GM21381 (cell line): ENCODE measurements around the gene MACROD1.
"Not testable (repeated sequence)": the region's sequence is repeated elsewhere in the genome, so short reads cannot be mapped to it uniquely, and the experiment has no call there.

Source experiments
- ATAC-seq: cut with Tn5 transposase; IDR thresholded peaks from one replicate; pipeline ENCODE4 v1.9.1; 2021; ENCODE audit warnings: mild to moderate bottlenecking, moderate library complexity; ENCODE audit not compliant: unreplicated experiment

Gene MACROD1

DNA sequence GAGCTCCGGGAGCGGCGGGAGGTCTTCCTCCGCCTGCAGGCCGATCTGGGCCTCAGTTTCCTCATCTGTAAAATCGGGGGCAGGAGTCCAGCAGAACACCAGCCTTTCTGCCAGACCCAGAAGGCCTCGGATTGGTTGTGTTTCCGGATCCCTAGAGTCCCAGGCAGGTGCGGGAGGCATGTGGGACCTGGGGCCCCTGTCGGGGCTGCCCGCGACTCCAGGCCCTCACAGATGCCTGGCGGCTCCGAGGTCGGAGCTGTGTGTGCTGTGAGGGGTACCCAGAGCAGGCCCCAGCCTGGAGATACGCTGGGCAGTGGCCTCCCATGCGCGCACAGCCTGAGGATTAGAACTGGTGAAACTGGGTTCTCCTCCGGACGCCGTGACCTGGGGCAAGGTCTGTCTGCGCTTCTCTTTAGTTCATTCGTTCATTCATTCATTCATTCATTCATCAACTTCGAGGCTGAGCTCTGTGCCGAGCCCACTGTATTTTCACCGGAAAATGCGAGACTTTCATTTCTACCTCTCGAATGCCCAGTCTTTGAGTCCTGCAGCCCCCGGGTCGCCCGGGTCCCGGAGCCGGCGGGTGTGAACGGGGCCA, 105.6 kb downstream of the MACROD1 start:
- no peak for ATAC-seq

- ATAC-seq: no peak
These were observed 106.4 kb downstream of the MACROD1 start for GRCh38 chr11:64059339-64060140.

- no peak for ATAC-seq
These were observed 107.4 kb downstream of the MACROD1 start for GRCh38 chr11:64058494-64058893.

DNA sequence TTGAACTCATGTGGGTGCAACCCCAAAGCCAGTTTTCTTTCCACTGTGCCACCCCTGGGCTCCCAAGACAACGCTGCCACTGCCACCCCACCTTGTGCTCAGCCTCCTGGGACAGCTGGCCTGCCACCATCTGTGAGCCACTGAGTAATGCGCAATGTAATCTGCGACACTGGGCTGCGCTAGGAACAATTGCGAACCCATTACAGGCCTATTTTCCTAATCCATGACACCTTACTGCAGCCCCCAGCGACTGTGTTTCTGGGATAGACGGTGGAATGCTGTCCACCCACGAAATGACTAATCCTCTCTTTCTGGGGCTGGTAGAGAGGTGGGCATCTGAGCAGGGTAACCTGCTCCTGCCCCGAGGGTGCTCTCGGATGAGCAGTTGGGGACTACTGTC, 108.0 kb downstream of the MACROD1 start:
- no peak for ATAC-seq

GRCh38 chr11:64056861-64057260, 109.1 kb downstream of the MACROD1 start:
- no peak for ATAC-seq

- ATAC-seq: no peak
These were observed 109.6 kb downstream of the MACROD1 start for GRCh38 chr11:64056213-64056785.

GRCh38 chr11:64055077-64055476, 110.8 kb downstream of the MACROD1 start:
- no peak for ATAC-seq

DNA sequence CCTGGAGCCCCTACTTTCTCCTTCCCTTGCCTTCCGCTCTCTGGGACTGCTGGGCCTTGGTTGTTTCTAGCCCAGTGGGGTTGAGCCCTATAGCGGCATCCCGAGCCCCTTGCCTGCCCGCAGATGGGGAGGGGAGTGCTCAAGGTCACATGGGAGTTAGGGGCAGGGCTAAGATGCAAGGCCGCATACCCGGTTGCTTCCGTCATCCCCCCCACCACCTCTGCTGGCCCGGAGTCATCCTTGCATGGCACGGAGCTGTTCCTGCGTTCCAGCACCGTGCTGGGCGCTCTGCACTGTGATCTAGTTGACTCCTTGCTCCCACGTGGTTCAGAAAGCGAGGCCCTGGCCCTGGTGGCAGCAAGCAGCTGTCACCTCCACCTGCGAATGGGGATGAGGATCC, 112.2 kb downstream of the MACROD1 start:
- ATAC-seq: no peak

- no peak for ATAC-seq
These were observed 112.8 kb downstream of the MACROD1 start for GRCh38 chr11:64052938-64053622.

DNA sequence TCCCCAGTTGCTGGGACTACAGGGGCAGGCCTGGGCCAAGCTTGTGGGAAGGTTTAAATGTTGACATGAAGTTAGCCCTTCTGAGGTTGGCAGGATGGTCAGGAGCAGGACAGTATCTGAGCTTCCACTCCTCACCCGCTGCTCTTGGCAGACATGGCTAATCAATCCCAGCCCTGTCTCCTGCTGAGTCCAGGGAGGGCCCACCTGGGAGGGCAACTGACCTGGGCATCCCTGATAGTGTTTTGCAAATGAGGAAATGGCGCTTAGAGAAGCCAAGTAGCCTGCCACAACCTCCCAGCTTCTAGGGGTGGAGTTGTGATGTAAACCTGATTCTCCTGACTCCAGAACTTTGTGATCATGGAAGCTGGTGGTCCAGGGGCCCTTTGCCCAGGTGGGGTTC, 113.5 kb downstream of the MACROD1 start:
- no peak for ATAC-seq

DNA sequence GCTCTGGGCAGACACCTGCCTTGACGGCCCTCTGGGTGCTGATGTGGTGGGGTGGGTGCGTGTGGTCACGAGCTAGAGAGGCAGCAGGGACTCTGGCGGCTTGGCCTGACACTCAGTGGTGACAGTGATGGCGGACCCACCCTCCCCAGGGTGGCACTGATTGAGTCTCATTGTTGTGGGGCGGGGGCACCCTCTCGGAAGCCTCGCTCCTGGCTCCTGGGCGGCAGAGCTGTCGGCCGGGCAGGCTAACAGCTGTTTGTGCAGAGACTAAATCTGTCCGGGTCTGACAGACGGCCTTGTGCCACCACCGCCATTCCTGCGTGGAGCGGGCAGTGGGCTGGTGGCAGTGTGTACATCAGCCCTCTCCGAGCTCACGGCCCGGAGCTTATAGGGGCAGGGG, 114.6 kb downstream of the MACROD1 start:
- ATAC-seq: no peak

DNA sequence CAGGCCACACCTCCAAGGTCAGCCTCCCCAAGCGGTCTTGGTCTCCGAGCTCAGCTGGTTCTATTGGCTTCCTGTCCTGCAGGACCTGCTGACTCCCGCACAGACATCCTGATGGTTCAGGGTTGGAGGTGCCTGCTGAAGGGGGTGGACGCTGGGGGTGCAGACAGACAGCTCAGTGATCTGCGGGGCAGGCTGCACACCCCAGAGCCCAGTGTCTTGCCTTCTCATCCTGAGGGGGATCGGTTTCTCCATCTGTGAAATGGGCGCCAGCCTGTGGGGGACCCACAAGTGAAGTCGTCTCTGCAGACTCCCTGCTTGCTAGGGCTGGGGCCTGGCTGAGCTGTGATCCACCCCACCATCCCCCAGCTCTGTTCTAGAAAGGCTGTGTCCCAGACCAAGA, 116.4 kb downstream of the MACROD1 start:
- no peak for ATAC-seq

DNA sequence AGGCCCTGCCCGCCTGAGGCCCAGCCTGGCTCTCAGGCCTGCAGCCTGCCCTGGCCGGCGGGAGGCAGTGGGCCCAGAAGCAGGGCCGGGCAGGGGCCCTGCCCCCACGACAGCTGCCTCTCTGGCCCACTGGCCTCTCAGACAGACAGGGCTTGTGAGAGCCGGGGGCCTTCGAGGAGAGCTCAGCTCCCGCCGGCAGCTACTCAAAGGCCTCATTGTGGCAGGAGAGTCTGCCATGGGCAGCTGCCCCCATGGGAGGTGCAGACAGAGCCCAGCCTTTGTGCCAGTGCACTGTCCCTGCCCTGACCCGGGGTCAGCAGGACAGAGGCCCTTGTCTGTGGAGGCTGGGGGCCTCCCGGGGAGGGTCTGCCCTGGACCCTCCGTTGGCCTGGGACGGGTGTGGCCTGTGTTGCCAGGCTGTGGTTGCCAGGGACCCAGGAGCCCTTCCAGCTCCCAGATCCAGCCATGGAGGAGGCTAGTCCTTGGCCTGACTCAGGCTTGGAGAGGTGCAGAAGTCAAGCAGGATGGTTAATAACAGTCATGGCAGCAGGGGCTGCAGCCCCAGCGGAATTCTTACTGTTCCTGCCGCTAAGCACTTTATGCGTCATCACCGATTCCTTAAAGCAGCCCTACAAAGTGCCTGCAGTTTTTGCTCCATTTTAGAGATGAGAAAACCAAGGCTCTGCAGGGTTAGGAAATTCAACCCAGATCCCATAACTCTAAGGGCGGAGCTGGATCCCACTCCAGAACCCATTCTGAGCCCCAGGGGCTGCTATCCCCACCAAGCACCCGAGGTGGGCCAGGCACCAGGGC, 117.7 kb downstream of the MACROD1 start:
- no peak for ATAC-seq

DNA sequence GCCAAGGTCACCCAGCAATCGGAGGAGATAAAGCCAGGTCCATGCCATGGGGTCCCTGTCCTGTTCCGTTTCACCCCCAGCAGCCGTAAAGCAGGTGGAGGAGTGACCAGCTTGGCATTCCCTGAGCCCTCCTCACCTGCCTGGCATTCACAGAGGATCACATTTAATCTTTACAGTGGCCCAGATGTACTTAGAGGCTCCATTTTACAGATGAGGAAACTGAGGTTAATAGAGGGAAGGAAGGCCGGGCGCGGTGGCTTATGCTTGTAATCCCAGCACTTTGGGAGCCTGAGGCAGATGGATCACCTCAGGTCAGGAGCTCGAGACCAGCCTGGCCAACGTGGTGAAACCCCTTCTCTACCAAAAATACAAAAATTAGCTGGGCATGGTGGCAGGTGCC, 118.5 kb downstream of the MACROD1 start:
- not testable (repeated sequence) for ATAC-seq

GRCh38 chr11:64045700-64046099, 120.2 kb downstream of the MACROD1 start:
- ATAC-seq: no peak

- ATAC-seq: no peak
These were observed 121.1 kb downstream of the MACROD1 start for GRCh38 chr11:64044730-64045393.

DNA sequence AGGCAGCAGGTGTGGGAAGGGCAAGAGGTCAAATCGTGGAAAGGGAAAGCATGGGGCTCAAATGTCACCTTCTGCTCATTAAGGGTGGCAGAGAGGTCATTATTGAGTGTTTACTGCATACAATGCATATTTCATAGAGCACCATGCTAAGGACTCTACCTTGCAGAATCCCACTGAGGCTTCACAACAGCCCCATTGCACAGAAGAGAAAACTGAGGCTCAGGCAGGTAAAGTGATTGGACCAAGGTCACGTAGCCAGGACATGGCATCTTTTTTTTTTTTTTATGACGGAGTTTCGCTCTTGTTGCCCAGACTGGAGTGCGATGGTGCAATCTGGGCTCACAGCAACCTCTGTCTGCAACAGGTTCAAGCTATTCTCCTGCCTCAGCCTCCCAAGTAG, 122.4 kb downstream of the MACROD1 start:
- ATAC-seq: no peak

- no peak for ATAC-seq
These were observed 123.6 kb downstream of the MACROD1 start for GRCh38 chr11:64042301-64042700.

GRCh38 chr11:64041846-64042245, 124.1 kb downstream of the MACROD1 start:
- no peak for ATAC-seq

DNA sequence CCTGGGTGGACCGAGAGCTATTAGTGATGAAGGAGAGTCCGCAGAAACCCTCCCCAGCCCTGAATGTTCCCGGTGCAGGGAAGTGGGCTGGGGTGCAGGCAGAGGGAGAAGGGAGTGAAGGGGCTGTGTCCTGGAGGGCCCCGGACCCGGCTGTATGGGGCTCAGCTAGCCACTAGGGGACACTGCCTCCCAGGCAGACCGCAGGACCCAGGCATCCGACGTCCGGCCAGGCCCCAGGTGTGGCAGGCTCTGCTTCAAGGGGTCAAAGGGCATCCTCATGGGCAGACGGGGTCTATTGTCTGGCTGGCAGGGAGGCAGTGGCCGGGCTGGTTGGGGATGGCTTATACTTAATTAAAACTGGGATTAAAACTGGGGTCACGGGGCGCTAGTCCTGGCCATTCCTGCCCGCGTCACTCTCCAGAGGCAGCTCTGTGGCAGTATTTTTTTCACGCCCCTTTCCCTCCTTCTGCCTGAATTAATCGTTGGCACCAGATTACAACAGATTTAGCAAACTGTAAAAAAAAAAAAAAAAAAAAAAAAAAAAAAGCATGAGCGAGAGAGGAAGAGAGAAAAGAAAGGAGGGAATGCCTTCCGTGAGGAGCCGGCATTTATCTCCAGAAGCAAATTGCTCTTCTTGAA, 125.1 kb downstream of the MACROD1 start:
- ATAC-seq: no peak
